LNCaP clone FGC (cell line): ENCODE measurements around the gene TFAP2B.

ENCODE experiments used
- DNase-seq: peaks from one replicate; pipeline ENCODE4 v3.0.0-alpha.2; 2011; ENCODE audit warnings: low read depth
- H3K4me3 ChIP-seq: 2 replicates; pipeline ENCODE4 v1.5.1; 2011; ENCODE audit warnings: mild to moderate bottlenecking, low read depth, low read length, control low read depth
- TF ChIP-seq, protein P1 (sequence below): IDR thresholded peaks from 2 replicates; pipeline ENCODE4 v1.5.1; 2012; ENCODE audit warnings: mild to moderate bottlenecking; ENCODE audit not compliant: control insufficient read depth, insufficient read depth; ENCODE audit errors: extremely low read depth

Gene TFAP2B

GRCh38 chr6:50840811-50841192 is 22.1 kb downstream of the TFAP2B start:
- no peak for DNase-seq
- H3K4me3 ChIP-seq: no peak overlapping the region
- TF ChIP-seq, protein P1, sequence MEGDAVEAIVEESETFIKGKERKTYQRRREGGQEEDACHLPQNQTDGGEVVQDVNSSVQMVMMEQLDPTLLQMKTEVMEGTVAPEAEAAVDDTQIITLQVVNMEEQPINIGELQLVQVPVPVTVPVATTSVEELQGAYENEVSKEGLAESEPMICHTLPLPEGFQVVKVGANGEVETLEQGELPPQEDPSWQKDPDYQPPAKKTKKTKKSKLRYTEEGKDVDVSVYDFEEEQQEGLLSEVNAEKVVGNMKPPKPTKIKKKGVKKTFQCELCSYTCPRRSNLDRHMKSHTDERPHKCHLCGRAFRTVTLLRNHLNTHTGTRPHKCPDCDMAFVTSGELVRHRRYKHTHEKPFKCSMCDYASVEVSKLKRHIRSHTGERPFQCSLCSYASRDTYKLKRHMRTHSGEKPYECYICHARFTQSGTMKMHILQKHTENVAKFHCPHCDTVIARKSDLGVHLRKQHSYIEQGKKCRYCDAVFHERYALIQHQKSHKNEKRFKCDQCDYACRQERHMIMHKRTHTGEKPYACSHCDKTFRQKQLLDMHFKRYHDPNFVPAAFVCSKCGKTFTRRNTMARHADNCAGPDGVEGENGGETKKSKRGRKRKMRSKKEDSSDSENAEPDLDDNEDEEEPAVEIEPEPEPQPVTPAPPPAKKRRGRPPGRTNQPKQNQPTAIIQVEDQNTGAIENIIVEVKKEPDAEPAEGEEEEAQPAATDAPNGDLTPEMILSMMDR: no peak

DNA sequence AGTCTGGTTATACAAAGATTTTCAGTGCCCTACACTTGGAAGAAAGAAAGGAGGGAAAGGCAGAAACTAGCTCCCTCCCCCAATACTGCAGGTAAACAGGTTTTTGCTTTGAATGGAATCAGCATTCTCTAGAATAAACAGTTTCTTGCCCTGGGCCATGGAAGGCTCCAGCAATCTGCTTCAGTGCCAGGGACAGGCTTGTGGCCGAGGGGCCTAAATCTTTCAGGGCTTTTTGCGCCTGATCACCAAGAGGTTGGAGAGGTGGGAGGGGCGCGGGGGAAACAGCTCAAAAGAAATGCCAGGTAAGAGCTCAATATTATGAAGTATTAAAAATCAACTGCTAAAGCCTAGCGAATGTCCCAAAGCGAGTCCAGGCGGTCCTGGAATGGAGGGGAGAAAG is 23.8 kb downstream of the TFAP2B start:
- TF ChIP-seq, protein P1: no peak
- no peak overlapping the region for H3K4me3 ChIP-seq
- no peak for DNase-seq

GRCh38 chr6:50842861-50843384 is 24.3 kb downstream of the TFAP2B start:
- H3K4me3 ChIP-seq: no peak overlapping the region
- TF ChIP-seq, protein P1: no peak
- no peak for DNase-seq

GRCh38 chr6:50843842-50844241 is 25.2 kb downstream of the TFAP2B start:
- no peak overlapping the region for H3K4me3 ChIP-seq
- no peak for DNase-seq
- TF ChIP-seq, protein P1: no peak

DNA sequence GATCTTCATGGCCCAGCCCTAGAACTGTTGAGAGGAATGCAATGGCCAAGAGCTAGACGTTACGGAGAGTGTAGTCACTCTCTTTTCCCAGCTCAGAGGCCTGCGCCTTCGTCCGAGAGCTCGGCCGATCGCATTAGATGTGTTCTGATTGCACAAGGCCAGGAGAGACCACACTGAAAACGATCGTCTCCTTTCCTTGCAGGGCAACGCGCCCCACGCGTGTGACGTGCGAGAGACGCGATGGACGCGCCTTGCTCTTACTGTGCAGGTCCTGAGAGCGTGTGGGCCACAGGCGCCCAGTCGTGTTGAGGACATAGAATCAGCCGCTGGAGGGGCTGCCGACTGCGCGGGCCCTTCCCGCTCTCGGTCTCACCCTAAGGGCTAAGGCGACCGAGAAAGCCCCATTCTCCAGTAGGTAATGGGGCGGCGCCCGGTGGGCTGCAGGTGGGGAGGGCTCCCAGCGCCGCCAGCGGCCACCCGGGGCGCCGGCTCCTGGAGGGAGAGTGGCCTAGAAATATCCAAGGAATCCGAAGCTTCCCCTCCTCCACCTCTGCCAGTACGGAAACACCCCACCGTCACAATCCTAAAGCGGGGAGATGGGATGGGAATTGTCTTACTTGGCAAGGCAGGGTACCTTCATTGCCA is 26.9 kb downstream of the TFAP2B start:
- no peak overlapping the region for H3K4me3 ChIP-seq
- TF ChIP-seq, protein P1: no peak
- DNase-seq: no peak

DNA sequence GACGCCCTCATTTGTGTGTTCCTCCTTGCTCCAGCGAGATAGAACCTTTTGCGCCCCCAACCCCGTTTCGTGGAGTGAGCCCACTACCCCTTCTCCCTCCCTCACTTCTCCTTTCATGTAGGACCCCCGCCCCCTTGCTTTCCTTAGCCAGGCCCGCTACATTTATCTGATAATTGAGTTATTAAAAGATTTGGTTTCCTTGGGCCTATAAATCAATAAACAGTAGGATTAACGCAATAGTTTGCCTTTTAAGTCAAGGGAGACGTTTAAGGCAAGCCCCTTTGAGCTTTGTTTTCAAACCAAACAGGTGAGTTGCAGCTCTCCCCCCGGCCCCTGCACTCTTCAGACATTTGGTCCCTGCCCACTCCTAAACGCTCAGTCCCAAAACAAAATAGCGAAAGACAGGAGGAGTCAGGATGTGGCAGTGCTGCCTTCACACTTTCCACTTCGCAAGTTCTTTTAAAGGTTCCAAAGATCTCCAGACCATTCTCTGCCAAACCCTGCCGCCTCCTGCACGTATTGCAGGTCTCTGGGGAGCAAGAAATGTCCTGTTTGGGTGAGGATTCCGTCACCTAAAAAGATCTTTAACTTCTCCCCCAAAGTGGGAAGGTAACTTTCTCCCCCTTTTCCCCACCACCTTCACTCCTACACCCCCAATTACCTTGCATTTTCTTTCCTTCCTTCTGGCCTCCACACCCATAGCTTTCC is 27.6 kb downstream of the TFAP2B start:
- no peak for DNase-seq
- H3K4me3 ChIP-seq: no peak overlapping the region
- TF ChIP-seq, protein P1: no peak

- H3K4me3 ChIP-seq: no peak overlapping the region
- TF ChIP-seq, protein P1: no peak
- no peak for DNase-seq
Observed at GRCh38 chr6:50846852-50847155, 28.1 kb downstream of the TFAP2B start.
